NCI-H128 (cell line): ENCODE data around the gene CXCL14.

ENCODE experiments used
- DNase-seq: peaks from one replicate; lab custom pipeline; 2025; ENCODE audit not compliant: unreplicated experiment; lab: John Stamatoyannopoulos, UW

Gene CXCL14

GRCh38 chr5:135596788-135597187 lies 18.0 kb upstream of the CXCL14 start:
- no peak for DNase-seq

GRCh38 chr5:135596157-135596763 lies 17.5 kb upstream of the CXCL14 start:
- DNase-seq = no peak

- no peak for DNase-seq
These were observed 15.7 kb upstream of the CXCL14 start for GRCh38 chr5:135594416-135594960.

- no peak for DNase-seq
These were observed 15.1 kb upstream of the CXCL14 start for GRCh38 chr5:135593886-135594285.

- no peak for DNase-seq
These were observed 14.3 kb upstream of the CXCL14 start for GRCh38 chr5:135593141-135593540.

- DNase-seq = no peak
These were observed 13.7 kb upstream of the CXCL14 start for GRCh38 chr5:135592312-135593045.

- DNase-seq = no peak
These were observed 12.5 kb upstream of the CXCL14 start for GRCh38 chr5:135591277-135591676.

GRCh38 chr5:135589152-135589551 lies 10.4 kb upstream of the CXCL14 start:
- no peak for DNase-seq

- no peak for DNase-seq
These were observed 9.2 kb upstream of the CXCL14 start for GRCh38 chr5:135587721-135588663.

GRCh38 chr5:135584918-135585317 lies 6.1 kb upstream of the CXCL14 start:
- DNase-seq = no peak

GRCh38 chr5:135584276-135584675 lies 5.5 kb upstream of the CXCL14 start:
- DNase-seq = no peak

GRCh38 chr5:135582099-135582781 lies 3.4 kb upstream of the CXCL14 start:
- DNase-seq = no peak

GRCh38 chr5:135578305-135578684 lies 496 bp downstream of the CXCL14 start:
- DNase-seq = no peak

- no peak for DNase-seq
These were observed 1.4 kb downstream of the CXCL14 start for GRCh38 chr5:135577421-135577820.

GRCh38 chr5:135576075-135576599 lies 2.7 kb downstream of the CXCL14 start:
- DNase-seq = no peak

GRCh38 chr5:135574493-135574892 lies 4.3 kb downstream of the CXCL14 start:
- DNase-seq = no peak

- no peak for DNase-seq
These were observed 6.9 kb downstream of the CXCL14 start for GRCh38 chr5:135571902-135572301.

GRCh38 chr5:135571066-135571609 lies 7.7 kb downstream of the CXCL14 start:
- no peak for DNase-seq

GRCh38 chr5:135570453-135570764 lies 8.4 kb downstream of the CXCL14 start:
- no peak for DNase-seq

- DNase-seq = no peak
These were observed 8.9 kb downstream of the CXCL14 start for GRCh38 chr5:135569755-135570452.
